Natural killer cell treated with Interleukin-12 subunit alpha and Interleukin-12 subunit beta and Interleukin-15 and Interleukin-18, amount 100 ng/mL, for 72 hours (primary cell): ENCODE data around the gene CEP20. TPM values are rescaled to one million over a fixed set of nuclear protein-coding genes. Genes with fewer than 3 reads are reported as not detected.
"Not testable (repeated sequence)": the region's sequence is repeated elsewhere in the genome, so short reads cannot be mapped to it uniquely, and the experiment has no call there.

Experiments used
- ATAC-seq, 2 donors: fragments of 150-1000 bp; cut with Tn5 transposase in 1 of 2; sonication (Bioruptor Pico), chemical (Tn5 transposase) in 1 of 2; 2 replicates each; pipeline ENCODE4 v1.10.0; 2021
- DNase-seq: peaks from one replicate; pipeline ENCODE4 v3.0.0; 2022; ENCODE audit warnings: low spot score
- H3K27ac Mint-ChIP-seq, 2 donors: 1 replicate in 1 of 2; 2 replicates in 1 of 2; pipeline ENCODE4 v1.8.0; 2022; ENCODE audit warnings: mixed read lengths in 2 of 2, mild to moderate bottlenecking in 1 of 2, moderate library complexity in 1 of 2
- H3K27me3 Mint-ChIP-seq, 2 donors: 1 replicate in 1 of 2; 2 replicates in 1 of 2; pipeline ENCODE4 v1.8.0; 2022; ENCODE audit warnings: mixed read lengths in 2 of 2
- H3K36me3 Mint-ChIP-seq: one replicate; pipeline ENCODE4 v1.8.0; 2022; ENCODE audit warnings: mixed read lengths
- H3K4me1 Mint-ChIP-seq, 2 donors: 1 replicate in 1 of 2; 2 replicates in 1 of 2; pipeline ENCODE4 v1.8.0; 2022; ENCODE audit warnings: low read depth in 2 of 2, mixed read lengths in 2 of 2, mild to moderate bottlenecking in 1 of 2
- H3K4me3 Mint-ChIP-seq: one replicate; pipeline ENCODE4 v1.8.0; 2022; ENCODE audit warnings: mixed read lengths
- H3K9me3 Mint-ChIP-seq: 2 replicates; pipeline ENCODE4 v1.8.0; 2022; ENCODE audit warnings: mixed read lengths
- total RNA-seq, 2 donors: library from RNA; stranded (reverse); gene quantifications; one replicate each; pipeline ENCODE4 v1.2.3, GENCODE V29; 2022

The CEP20 gene
- total RNA-seq, 2 donors from 2014 or later = 44.4 to 45.1 TPM

DNA sequence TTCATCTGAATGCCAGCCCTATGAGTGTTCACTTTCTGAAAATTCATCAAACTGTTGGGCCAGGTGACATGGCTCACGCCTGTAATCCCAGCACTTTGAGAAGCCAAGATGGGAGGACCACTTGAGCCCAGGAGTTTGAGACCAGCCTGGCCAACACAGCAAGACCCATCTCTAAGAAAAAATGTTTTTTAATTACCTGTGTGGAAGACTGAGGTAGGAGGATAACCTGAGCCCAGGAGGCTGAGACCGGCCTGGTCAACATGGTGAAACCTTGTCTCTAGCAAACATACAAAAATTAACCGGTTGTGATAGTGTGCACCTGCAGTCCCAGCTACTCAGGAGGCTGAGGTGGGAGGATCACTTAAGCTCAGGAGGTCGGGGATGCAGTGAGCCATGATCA lies 41.9 kb downstream of the CEP20 start:
- no peak overlapping the region for H3K4me3 Mint-ChIP-seq
- no peaks in the 10 kb centered on the region for H3K9me3 Mint-ChIP-seq
- H3K4me1 Mint-ChIP-seq = no peaks in the 10 kb centered on the region
- no peaks in the 10 kb centered on the region for H3K36me3 Mint-ChIP-seq
- H3K27me3 Mint-ChIP-seq = peaks cover 0 to 4% of the 10 kb centered on the region in 2 donors
- DNase-seq (no peak), ATAC-seq (no peak)
- no peak overlapping the region for H3K27ac Mint-ChIP-seq

DNA sequence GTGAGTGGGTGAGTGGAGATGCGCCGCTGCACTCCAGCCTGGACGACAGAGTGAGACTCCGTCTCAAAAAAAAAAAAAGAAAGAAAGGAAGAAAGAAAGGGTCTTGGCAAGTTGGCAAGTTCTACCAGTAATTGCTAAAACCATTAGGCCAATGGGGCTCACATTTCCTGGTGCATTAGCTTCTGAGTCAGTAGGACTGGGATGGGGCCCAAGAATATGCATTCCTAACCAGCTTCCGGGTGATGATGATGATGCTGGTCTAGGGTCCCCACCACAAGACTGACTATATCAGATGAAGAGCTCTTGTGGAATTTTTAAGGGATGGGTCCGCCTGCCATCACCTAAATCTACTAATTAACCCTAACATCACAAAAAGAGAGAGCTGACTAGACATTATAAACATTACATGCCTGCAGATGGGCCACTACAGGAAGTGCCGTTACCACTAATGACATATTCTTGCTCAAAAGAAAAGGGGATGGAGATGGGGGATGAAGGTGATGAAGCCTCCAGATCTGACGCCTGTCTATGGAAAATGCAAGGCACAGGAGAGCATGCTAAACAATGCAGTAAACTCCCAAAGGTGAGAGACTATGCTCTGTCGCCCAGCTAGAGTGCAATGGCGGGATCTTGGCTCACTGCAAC lies 44.6 kb downstream of the CEP20 start:
- ATAC-seq (no peak), DNase-seq (no peak)
- peaks cover 0 to 4% of the 10 kb centered on the region in 2 donors for H3K27me3 Mint-ChIP-seq
- H3K4me3 Mint-ChIP-seq = no peak overlapping the region
- no peak overlapping the region for H3K27ac Mint-ChIP-seq
- no peaks in the 10 kb centered on the region for H3K36me3 Mint-ChIP-seq
- no peaks in the 10 kb centered on the region for H3K4me1 Mint-ChIP-seq
- no peaks in the 10 kb centered on the region for H3K9me3 Mint-ChIP-seq

DNA sequence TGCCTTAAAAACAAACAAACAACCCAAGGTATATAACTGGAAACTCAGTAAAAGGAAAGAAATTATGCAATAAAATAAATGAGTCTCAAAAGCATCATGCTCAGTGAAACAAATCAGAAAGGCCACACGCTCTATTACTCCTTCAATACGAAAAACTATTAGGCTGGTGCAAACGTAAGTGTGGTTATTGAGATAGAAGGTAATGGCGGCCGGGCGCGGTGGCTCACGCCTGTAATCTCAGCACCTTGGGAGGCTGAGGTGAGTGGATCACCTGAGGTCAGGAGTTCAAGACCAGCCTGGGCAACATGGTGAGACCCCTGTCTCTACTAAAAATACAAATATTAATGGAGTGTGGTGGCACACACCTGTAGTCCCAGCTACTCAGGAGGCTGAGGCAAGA lies 49.2 kb downstream of the CEP20 start:
- not testable (repeated sequence) for H3K36me3 Mint-ChIP-seq, H3K4me1 Mint-ChIP-seq, H3K27ac Mint-ChIP-seq, H3K4me3 Mint-ChIP-seq, H3K27me3 Mint-ChIP-seq, H3K9me3 Mint-ChIP-seq, DNase-seq, ATAC-seq

DNA sequence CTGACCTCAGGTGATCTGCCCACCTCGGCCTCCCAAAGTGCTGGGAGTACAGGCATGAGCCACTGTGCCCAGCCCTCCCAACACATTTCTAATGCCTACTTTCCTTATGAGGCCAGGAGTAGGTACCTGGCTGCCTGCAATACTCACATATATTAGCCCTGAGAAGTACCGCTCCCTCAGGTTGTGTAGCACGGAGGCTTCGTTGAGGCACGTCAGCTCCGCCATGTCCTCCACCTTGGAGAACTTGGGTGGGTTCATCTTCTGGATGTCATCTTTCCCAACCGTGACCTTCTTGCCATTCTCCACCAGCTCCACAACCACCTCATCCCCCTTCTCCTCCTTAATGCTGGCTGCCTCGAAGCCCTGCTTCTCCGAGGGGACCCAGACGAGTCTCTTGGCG lies 50.6 kb downstream of the CEP20 start:
- H3K27ac Mint-ChIP-seq = no peak overlapping the region
- H3K36me3 Mint-ChIP-seq = no peaks in the 10 kb centered on the region
- H3K4me3 Mint-ChIP-seq = no peak overlapping the region
- ATAC-seq = no peak
- H3K9me3 Mint-ChIP-seq = no peaks in the 10 kb centered on the region
- peaks cover 0 to 3% of the 10 kb centered on the region in 2 donors for H3K4me1 Mint-ChIP-seq
- H3K27me3 Mint-ChIP-seq = peaks cover 4 to 10% of the 10 kb centered on the region in 2 donors
- no peak for DNase-seq

DNA sequence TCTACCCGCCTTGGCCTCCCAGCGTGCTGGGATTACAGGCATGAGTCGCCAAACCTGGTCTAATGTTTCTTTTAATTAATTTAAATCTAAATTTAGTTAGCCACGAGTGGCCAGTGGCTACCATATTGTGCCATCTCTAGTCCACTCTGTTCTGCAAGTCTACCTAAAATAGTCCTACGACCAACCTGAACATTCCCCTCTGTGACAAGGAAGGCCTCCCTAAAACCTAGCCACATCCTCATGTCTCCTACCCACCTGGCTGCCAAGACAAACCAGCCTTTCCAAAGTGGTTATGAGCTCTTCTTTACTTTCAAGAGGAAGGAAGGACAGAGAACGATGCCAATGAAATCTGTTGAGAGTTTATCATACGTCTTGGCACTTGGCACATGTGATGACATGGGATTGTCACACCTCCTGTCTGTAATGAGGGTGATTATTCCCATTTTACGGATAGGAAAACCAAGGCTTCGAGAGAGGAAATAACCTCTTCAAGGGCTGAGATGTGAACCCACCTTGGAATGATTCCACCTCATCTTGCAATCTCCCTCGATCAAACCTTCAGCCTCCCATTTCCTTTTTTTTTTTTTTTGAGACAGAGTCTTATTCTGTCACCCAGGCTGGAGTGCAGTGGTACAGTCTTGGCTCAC lies 51.3 kb downstream of the CEP20 start:
- no peak overlapping the region for H3K4me3 Mint-ChIP-seq
- H3K4me1 Mint-ChIP-seq = peaks cover 0 to 3% of the 10 kb centered on the region in 2 donors
- DNase-seq (no peak), ATAC-seq (no peak)
- peaks cover 6 to 11% of the 10 kb centered on the region in 2 donors for H3K27me3 Mint-ChIP-seq
- no peak overlapping the region for H3K27ac Mint-ChIP-seq
- H3K9me3 Mint-ChIP-seq = no peaks in the 10 kb centered on the region
- H3K36me3 Mint-ChIP-seq = no peaks in the 10 kb centered on the region

DNA sequence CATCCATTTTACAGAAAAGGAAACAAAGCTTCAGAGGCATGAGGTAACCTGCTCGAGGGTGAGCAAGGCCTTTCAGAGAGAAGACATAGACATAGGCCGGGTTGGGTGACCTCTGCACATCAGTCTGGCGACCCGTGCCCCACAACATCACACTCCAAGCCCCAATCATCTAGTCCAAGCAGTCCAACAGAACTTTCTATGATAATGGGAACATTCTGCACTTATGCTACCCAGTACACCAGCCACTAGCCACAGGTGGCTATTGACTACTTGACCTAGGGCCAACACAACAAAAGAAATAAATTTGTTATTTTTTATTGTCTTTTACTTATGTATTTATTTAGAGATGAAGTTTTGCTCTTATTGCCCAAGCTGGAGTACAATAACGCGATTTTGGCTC lies 52.3 kb downstream of the CEP20 start:
- Mint-ChIP-seq H3K4me3 (no peak overlapping the region), H3K27me3 (peaks cover 6 to 11% of the 10 kb centered on the region in 2 donors)
- ATAC-seq = no peak

DNA sequence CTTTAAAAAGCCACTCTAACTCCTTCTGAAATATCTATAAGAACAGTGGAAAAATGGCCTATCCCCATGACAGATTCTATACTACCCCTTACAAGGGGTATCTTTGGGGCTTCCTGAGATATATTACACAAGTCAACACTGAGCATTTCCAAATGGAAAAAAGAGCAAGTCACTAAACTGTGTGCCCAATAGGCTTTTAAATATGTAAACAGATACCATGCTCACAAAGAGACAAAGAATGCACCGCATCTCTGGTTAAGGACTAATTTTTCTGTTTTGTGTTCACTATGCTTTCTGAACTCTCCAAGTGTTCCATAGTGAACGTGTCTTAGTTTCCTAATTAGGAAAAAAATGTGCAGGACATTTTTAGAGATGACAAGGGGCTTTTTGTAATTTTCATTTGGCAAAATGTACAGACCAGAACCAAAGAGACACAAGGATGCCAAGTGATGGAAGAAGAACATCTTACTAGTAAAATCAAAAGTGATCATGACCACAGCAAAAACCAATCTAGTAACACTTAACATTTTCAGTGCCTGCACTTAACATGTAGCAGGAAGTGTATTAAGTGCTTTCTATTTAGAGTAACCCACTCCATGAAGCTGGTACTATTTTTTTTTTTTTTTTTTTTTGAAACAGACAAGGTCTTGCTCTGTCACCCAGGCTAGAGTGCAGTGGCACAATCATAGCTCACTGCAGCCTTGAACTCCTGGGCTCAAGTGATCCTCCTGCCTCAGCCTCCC lies 53.1 kb downstream of the CEP20 start:
- H3K4me3 Mint-ChIP-seq = no peak overlapping the region
- no peak overlapping the region for H3K27ac Mint-ChIP-seq
- H3K36me3 Mint-ChIP-seq = no peaks in the 10 kb centered on the region
- no peaks in the 10 kb centered on the region for H3K9me3 Mint-ChIP-seq
- H3K27me3 Mint-ChIP-seq = peaks cover 6 to 11% of the 10 kb centered on the region in 2 donors
- DNase-seq (no peak), ATAC-seq (peak; percentile 44 to 80)
- peaks cover 0 to 3% of the 10 kb centered on the region in 2 donors for H3K4me1 Mint-ChIP-seq

More for the DNA sequence above, 52.3 kb downstream of the CEP20 start:
- Mint-ChIP-seq H3K4me1 (peaks cover 0 to 3% of the 10 kb centered on the region in 2 donors), H3K36me3 (no peaks in the 10 kb centered on the region), H3K27ac (no peak overlapping the region), H3K9me3 (no peaks in the 10 kb centered on the region)
- no peak for DNase-seq

DNA sequence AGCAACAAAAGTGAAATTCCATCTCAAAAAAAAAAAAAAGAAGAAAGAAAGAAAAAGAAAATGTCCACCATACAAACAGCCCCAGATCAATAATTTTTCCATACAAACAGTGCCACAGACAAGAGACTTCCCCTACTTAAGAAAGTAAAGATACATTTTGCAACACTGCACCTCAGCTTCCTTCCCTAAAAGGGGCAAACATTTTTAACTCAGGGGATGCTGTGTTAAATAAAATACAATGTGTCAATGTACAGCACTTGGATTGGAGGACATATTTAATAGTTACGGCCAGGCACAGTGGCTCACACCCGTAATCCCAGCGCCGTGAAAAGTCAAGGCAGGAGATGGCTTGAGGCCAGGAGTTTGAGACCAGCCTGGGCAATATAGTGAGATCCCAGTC lies 53.9 kb downstream of the CEP20 start:
- H3K27ac Mint-ChIP-seq = no peak overlapping the region
- ATAC-seq = no peak
- no peak for DNase-seq

DNA sequence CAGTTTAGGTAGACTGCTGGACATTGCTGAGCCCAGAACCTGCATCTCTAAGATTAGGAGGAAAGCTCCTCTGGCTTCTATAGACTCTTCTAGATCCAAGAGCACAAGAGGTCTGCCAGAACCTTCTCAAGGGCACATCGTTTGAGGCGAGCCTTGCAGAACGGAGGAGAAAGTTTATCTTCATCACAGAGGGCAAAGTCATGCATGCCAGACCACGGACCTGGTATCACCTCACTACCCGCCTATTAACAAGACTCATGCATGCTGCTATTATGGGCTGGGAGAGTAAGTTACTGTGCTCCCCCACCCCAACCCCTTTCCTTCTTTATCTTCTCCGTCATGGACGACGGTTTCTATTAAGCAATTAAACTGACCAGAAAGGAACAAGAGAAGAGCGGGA lies 54.9 kb downstream of the CEP20 start:
- Mint-ChIP-seq H3K4me1 (peaks cover 0 to 3% of the 10 kb centered on the region in 2 donors), H3K4me3 (no peak overlapping the region), H3K27me3 (peaks cover 6 to 11% of the 10 kb centered on the region in 2 donors), H3K36me3 (no peaks in the 10 kb centered on the region), H3K9me3 (no peaks in the 10 kb centered on the region), H3K27ac (no peak overlapping the region)
- DNase-seq (no peak), ATAC-seq (no peak)

More for the DNA sequence above, 53.9 kb downstream of the CEP20 start:
- Mint-ChIP-seq H3K9me3 (no peaks in the 10 kb centered on the region), H3K36me3 (no peaks in the 10 kb centered on the region), H3K4me1 (peaks cover 0 to 3% of the 10 kb centered on the region in 2 donors), H3K27me3 (peaks cover 6 to 11% of the 10 kb centered on the region in 2 donors), H3K4me3 (no peak overlapping the region)

DNA sequence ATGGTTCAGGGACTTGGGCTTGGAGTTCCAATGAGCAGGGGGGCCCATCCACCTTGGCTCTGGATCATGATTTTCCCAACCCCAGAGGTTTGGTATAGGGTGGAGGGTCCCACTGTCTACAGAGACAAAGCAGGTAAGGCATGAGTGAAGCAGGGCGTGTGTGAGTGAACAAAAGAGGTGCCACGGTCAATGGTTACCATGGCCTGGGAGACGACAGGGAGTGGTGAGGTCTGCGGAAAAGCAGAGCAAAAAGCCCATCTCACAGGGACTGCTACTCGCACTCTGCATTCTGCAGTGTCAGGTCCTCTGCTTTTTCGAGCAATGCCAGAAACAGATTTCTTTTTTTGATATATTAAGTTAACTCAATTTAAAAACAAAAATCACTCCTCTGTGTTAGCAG lies 56.2 kb downstream of the CEP20 start:
- peaks cover 6 to 11% of the 10 kb centered on the region in 2 donors for H3K27me3 Mint-ChIP-seq
- ATAC-seq = peak in 1 of 2 donors; percentile 48
- H3K4me3 Mint-ChIP-seq = no peak overlapping the region
- no peak for DNase-seq
- no peaks in the 10 kb centered on the region for H3K9me3 Mint-ChIP-seq
- no peaks in the 10 kb centered on the region for H3K36me3 Mint-ChIP-seq
- peaks cover 0 to 3% of the 10 kb centered on the region in 2 donors for H3K4me1 Mint-ChIP-seq
- H3K27ac Mint-ChIP-seq = no peak overlapping the region

DNA sequence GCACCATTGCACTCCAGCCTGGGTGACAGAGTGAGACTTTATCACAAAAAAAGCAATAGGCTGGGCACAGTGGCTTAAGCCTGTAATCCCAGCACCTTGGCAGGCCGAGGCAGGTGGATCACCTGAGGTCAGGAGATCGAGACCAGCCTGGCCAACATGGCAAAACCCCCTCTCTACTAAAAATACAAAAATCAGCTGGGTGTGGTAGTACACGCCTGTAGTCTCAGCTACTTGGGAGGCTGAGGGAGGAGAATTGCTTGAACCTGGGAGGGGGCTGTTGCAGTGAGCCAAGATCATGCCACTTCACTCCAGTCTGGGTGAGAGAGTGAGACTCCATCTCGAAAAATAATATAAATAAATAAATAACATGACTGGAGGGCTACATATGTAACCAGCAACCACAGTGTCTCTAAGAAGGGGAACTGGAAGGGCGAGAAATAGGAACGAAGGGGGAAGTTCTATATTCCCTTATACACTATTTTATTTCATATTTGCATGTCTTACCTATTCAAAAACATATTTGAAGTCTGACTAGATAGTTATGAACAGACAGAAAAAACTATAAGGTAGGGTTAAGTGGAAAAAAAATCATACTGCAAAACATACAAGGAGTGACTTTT lies 57.5 kb downstream of the CEP20 start:
- H3K4me3 Mint-ChIP-seq = no peak overlapping the region
- H3K9me3 Mint-ChIP-seq = no peaks in the 10 kb centered on the region
- ATAC-seq = no peak
- H3K36me3 Mint-ChIP-seq = no peaks in the 10 kb centered on the region
- H3K27me3 Mint-ChIP-seq = peaks cover 6 to 11% of the 10 kb centered on the region in 2 donors
- DNase-seq = no peak
- H3K4me1 Mint-ChIP-seq = peaks cover 0 to 3% of the 10 kb centered on the region in 2 donors
- no peak overlapping the region for H3K27ac Mint-ChIP-seq

DNA sequence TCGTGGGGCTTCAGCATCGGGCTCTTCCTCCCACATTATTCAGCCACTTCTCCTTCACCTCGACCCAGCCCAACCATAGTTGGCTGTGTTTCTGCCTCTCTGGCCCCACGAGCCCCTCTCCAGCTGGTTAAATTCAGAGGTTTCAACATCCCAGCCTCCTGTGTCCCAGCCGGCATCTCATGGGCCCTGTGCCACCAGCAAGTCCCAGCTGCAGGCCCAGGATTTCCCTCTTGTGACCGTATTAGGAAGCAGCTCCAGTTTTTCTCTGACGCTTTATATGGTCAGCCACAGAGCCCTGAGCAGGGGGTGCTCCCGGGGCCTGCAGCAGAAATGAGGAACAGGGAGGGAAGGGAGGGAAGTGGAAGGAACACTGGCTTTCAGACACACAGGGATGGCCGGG lies 58.9 kb downstream of the CEP20 start:
- Mint-ChIP-seq H3K4me3 (no peak overlapping the region), H3K27me3 (peaks cover 8 to 11% of the 10 kb centered on the region in 2 donors), H3K27ac (no peak overlapping the region), H3K9me3 (no peaks in the 10 kb centered on the region), H3K36me3 (no peaks in the 10 kb centered on the region), H3K4me1 (no peaks in the 10 kb centered on the region)
- ATAC-seq (no peak), DNase-seq (no peak)

DNA sequence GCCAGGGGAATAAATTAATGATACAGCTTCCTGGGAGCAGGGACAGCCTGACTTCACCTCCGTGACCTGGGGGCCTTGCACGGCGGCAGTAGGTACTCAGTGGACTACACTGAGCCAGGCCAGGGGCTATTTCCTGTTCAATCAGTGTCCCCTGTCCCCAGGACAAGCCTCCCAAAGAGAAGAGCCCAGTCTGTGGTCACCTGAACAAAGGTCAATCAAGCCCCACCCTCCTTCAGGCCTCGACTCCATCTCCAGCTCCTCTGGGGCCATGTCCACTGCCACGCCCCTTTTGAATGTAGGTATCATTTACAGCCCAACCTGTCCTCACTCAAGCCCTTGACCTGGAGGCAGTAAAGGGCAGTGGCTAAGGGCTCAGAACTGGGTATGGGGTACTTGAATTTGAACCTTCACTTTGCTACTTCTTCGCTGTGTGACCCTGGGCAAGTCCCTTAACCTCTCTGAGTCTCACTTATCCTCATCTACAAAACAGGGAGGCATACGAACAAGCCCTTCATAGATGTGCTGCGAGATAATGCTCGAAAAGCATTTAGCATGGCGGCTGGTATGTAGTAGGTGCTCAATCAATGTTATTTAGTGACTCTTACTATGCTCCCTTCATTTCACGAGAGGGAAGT lies 60.6 kb downstream of the CEP20 start:
- DNase-seq (no peak), ATAC-seq (no peak)
- Mint-ChIP-seq H3K4me1 (no peaks in the 10 kb centered on the region), H3K27me3 (peaks cover 1 to 9% of the 10 kb centered on the region in 2 donors), H3K27ac (no peak overlapping the region), H3K4me3 (no peak overlapping the region), H3K9me3 (no peaks in the 10 kb centered on the region), H3K36me3 (no peaks in the 10 kb centered on the region)
